GM12874 (cell line): ENCODE data around the gene SHD.

Source experiments
- TF ChIP-seq, protein P1 (sequence below): IDR thresholded peaks from 2 replicates; pipeline ENCODE4 v1.5.1; 2011; ENCODE audit warnings: low read depth, mild to moderate bottlenecking, control low read depth, low read length, moderate library complexity; ENCODE audit not compliant: insufficient read depth

Gene SHD

DNA sequence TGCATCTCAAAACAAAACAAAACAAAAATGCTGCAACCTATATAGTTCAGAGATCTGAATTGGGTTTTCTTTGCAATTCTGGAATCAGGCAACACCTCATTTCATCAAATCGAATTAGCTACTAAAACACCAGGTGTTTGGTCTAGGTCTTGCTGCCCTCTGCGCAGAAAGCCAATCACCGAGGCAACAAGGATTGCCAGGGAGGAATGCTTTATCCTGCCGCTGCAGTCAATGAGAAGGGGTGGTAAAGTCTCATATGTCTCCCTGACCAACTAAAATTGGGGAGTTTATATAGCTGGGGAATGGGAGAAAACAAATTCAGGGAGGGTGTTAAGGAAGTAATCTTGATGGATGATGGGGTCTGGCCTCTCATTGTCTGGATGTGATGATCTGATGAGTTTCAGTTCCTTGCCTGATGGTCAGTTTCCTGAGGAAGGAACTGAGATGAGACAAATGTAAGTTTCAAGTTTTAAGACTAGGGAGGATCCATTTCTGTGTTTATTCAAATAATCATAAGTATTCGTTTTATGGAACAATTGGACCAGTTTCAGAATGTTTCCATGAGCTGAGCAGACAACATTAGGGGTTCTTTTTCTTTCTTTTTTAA is 37.1 kb upstream of the SHD start:
- TF ChIP-seq, protein P1, sequence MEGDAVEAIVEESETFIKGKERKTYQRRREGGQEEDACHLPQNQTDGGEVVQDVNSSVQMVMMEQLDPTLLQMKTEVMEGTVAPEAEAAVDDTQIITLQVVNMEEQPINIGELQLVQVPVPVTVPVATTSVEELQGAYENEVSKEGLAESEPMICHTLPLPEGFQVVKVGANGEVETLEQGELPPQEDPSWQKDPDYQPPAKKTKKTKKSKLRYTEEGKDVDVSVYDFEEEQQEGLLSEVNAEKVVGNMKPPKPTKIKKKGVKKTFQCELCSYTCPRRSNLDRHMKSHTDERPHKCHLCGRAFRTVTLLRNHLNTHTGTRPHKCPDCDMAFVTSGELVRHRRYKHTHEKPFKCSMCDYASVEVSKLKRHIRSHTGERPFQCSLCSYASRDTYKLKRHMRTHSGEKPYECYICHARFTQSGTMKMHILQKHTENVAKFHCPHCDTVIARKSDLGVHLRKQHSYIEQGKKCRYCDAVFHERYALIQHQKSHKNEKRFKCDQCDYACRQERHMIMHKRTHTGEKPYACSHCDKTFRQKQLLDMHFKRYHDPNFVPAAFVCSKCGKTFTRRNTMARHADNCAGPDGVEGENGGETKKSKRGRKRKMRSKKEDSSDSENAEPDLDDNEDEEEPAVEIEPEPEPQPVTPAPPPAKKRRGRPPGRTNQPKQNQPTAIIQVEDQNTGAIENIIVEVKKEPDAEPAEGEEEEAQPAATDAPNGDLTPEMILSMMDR = no peak

DNA sequence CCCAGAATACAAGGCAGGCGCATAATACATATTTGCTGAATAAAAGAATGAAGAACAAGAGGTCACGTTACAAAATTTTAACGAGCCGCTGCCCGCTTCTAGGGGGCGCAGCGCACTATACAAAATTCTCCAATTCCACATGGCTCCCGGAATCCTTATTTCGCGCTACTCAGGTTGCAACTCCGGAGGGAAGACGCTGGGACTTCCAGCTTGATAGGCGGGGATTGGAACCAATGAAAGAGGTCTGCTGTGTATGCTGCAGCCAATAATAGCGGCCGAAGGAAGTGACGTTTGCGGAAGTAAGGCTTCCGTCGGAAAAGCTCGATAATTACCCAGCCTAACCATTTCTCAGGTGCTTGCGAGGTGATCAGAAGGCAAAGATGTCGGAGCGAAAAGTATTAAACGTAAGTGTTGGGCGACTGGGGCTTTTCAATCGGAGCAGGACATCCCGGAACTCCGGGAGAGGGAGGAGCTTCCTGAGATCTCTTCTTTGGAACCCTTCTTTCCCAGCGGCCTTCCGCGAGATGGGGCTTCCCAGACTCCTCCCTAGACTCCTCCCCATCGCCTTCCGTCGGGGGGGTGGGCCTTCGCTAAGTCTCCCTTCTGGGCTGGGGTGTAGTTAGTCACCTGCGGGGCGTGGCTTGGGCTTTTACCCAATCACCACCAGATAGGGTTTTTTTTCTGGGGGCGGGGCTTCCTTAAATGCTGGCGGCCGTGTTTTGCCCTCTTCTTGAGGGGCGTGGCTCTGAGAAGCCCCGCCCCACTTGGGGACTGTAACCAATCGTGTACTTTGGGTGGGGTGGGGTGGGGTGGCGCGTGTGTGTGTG is 32.1 kb upstream of the SHD start, which contains the start of gene YJU2:
TSS of gene YJU2 (plus strand) at position 314 of the 827 bp plus-strand sequence. CDS start at position 381, 67 bp downstream.
- TF ChIP-seq, protein P1 = peak; percentile 40; the same call in 1 of the 2 replicates

DNA sequence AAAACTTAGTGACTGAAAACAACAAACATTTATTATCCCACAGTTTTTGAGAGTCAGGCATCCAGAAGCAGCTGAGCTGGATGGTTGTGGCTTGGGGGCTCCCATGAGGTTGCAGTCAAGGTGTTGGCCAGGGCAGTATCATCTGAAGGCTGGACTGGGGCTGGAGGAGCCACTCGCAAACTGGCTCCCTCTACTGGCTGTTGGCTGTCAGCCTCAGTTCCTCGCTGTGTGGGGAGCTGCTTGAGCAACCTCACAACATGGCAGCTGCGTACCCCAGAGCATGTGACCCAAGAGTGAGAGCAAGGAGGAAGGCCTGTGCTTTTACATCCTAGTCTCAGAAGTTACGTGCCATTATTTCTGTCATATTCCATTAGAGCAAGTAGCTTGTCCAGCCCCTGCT is 22.5 kb upstream of the SHD start:
- TF ChIP-seq, protein P1 = peak; percentile 31; the same call in 1 of the 2 replicates

DNA sequence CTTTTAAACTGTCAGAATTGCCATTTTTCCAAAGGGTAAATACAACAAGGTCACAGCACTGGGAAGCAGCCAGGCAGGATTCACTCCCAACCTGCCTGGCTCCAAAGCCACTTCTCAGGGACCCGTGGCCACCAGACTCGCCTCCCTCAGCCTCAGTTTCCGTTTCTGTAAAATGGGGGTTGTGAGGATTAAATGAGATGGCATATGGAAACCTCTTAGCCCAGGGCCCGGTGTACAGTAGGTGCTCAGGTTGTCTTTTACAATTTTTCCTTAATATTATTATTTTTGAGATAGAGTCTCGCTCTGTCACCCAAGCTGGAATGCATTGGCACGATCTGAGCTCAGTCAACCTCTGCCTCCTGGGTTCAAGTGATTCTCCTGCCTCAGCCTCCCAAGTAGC is 22.0 kb upstream of the SHD start:
- TF ChIP-seq, protein P1 = no peak

DNA sequence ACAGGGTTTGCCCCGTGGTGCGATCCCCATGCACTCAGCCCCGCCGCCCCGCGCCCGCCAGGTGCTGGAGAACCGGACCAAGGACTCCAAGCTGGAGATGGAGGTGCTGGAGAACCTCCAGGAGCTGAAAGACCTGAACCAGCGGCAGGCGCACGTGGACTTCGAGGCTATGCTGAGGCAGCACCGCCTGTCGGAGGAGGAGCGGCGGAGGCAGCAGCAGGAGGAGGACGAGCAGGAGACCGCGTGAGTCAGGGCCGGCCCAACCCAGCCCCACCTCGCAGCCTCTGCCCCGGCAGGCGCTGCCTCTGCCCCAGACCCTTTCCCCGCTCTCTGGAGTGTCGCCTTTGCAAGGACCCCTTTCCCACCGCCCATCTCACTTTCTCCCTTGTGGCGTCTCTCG is 20.9 kb upstream of the SHD start:
- TF ChIP-seq, protein P1 = no peak

DNA sequence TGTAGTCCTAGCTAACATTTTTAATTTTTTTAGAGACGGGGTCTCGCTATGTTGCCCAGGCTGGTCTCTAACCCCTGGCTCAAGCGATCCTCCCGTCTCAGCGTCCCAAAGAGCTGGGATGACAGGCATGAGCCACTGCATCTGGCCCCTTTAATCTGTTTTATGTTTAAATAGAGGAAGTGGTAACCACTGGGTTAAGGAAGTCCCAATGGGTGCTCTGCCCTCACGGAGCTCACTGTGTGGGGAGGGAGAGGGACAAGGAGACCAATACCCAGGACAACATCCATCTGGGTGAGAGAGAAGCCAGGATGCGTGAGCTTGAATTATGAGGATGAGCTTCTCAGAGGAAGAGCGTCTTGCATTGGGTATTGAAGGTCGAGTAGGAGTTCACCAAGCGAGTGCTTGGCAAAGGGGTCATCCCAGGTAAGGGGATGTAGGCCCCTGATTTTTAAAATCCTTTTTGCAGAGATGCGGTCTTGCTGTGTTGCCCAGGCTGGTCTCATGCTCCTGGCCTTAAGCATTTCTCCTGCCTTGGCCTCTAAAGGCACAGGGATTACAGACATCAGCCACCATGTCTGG is 18.4 kb upstream of the SHD start:
- TF ChIP-seq, protein P1 = no peak

DNA sequence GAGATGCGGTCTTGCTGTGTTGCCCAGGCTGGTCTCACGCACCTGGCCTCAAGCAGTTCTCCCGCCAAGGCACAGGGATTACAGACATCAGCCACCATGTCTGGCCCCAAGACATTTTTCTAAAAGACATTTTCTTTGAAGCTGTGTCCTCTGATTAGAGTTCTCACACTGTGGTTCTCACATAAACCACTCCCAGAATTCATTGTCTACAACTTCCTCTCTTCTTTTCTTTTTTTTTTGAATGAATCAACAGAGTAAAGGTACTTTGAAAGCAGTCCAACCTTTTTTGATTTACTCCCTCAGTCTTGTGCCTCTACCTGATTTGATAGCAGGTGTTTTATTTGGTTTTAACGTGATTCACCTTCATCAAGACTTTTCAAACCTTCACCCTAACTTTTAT is 14.3 kb upstream of the SHD start:
- TF ChIP-seq, protein P1 = no peak
